ENCODE measurements around the gene C11orf21.
"Not testable (repeated sequence)": the region's sequence is repeated elsewhere in the genome, so short reads cannot be mapped to it uniquely, and the experiment has no call there.

C11orf21 gene

DNA sequence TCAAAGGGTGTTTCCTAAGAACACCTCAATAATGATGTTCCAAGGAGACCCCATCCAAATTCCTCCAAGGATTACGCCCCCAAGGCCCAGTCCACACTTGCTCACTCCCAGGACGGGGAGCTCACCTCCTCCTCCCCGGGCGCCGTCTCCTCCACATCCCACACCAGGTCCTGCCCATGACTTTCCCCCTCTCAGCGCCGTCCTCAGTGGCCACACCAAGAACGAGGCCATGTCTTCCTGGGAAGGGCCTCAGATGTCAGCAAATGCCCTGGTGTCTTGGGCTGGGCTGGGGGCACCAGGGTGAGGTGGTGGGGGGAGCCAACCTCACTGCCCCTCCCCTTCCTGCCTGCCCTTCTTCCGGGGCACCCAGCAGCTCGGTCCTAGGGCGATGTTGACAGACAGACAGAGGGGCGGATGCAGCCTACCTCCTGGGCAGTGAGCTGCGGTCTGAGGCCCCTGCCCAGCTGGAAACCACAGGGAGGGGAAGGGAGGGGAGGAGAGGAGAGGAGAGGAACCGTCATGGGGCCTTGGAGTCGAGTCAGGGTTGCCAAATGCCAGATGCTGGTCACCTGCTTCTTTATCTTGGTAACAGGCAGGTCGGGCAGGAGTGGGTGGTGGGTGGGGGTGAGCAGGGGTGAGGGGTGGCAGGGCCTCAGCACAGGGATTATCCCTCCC lies at the start of gene C11orf21, which contains the start of gene TSPAN32:
Gene C11orf21 (minus strand): TSS at position 288 of the 675 bp plus-strand sequence. CDS start 110 bp downstream, at position 178.
Gene TSPAN32 (plus strand): TSS at position 383 of the 675 bp plus-strand sequence. CDS start 137 bp downstream, at position 520.
- peak; percentile 85 for DNase-seq

DNA sequence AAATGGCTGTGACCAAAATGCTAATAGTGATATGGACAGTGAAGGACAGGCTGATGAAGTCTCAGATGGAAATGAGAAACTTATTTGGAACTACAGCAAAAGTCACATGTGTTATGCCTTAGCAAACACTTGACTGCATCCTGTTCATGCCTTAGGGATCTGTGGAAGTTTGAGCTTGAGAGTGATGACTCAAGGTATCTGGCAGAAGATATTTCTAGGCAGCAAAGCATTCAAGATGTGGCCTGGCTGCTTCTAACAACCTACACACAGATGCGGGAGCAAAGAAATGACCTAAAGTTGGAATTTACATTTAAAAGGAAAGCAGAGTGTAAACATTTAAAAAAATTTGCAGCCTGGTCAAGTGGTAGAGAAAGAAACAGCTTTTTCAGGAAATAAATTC lies 47.3 kb upstream of the C11orf21 start:
- DNase-seq, result no peak

DNA sequence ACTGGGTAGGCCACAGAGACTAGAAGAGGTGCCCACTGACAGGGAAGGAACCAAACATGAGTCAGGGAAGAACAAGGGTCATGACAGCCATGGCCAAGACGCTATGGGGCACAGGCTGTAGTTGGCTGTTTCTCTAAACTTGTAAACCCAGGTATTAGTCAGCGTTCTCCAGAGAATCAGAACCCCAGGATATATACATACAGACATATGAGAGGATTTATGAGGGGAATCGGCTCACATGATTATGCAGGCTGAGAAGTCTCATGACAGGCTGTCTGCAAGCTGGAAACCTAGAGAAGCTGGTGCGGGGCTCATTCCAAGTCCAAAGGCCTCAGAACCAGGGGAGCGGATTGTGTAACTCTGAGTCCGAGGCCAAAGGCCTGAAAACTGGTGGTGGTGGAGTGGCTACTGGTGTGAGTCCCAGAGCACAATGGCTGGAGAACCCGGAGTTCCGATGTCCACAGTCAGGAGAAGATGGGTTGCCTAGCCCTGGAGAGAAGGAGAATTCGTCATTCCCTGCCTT lies 45.7 kb upstream of the C11orf21 start:
- no peak for DNase-seq

- DNase-seq, result no peak
Observed at GRCh38 chr11:2346586-2347307, 45.0 kb upstream of the C11orf21 start.

DNA sequence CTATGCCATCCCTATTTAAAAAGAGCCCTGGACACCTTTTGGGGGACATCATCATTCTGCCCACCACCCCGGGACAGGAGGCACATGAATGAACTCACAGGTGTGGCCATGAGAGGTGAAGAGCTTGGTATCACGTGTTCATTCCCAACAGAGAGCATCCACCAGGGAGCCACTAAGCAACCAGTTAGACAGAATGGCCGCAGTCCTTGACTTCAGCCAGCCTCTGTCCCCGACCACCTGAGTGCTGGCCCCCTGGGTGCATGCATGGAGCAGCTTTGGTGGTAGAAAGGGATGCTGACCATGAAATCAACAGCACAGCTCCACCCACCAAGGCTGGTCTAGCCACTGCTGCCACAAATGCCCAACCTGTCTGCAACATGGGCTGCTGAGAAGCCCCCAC lies 44.3 kb upstream of the C11orf21 start:
- DNase-seq, result no peak

DNA sequence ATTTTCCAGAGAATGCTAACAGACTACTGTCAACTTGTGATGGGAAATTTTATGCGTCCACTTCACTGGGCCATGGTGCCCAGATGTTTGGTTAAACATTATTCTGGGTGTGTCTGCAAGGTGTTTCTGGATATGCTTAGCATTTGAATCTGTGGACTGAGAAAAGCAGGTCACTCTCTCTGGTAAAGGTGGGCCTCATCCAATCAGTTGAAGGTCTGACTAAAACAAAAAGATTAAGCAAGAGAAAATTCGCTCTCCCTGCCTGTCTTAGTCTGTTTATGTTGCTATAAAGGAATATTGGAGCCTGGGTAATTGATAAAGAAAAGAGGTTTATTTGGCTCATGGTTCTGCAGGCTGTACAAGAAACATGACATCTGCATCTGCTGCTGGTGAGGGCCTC lies 43.3 kb upstream of the C11orf21 start:
- no peak for DNase-seq

DNA sequence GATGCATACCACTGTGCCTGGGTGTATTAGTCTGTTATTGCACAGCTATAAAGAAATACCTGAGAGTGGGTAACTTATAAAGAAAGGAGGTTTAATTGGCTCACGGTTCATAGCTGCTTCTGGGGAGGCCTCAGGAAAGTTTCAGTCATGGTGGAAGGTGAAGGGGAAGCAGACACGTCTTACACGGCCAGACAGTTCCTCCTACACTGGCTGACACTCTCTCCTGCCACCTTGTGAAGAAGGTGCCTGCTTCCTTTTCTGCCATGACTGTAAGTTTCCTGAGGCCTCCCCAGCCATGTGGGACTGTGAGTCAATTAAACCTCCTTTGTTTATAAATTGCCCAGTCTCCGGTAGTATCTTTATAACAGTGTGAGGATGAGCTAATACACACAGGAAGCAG lies 41.8 kb upstream of the C11orf21 start:
- no peak for DNase-seq

- DNase-seq, result no peak
Observed at GRCh38 chr11:2342981-2343380, 41.3 kb upstream of the C11orf21 start.

DNA sequence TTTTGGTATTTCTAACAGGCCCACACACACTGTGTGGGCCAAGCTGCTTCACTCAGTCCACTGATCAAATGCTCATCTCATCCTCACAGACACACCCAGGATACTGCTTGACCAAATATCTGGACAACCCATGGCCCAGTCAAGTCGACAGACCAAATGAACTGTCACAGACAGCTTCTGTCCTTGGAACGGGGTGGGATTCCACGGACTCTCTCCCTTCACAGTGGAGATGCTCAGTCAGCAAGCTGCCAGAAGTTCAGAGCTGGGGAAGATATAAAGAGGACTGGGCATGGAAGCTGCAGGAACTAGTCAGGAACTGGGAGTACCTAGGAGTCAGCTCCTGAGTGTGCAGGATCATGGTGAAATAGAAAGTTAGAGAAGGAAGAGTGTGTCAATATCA lies 40.8 kb upstream of the C11orf21 start:
- no peak for DNase-seq

GRCh38 chr11:2338760-2339159 lies 37.0 kb upstream of the C11orf21 start:
- DNase-seq, result not testable (repeated sequence)

DNA sequence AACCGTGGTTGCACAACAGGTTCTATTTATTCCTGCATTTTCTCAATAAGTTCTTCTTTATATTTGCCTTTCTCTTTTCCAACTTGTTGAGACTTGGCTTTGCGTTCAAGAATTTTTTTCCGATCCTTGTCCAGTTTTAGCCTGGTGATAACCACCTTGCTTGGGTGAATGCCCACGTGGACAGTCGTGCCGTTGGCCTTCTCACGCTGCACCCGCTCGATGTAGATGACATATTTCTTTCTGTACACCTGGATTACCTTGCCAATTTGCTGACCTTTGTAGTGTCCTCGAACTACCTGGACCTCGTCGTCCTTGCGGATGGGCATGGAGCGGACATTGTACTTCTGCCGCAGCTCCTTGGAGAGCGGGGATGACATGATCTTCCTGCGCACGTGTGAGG lies 33.6 kb upstream of the C11orf21 start:
- not testable (repeated sequence) for DNase-seq

DNA sequence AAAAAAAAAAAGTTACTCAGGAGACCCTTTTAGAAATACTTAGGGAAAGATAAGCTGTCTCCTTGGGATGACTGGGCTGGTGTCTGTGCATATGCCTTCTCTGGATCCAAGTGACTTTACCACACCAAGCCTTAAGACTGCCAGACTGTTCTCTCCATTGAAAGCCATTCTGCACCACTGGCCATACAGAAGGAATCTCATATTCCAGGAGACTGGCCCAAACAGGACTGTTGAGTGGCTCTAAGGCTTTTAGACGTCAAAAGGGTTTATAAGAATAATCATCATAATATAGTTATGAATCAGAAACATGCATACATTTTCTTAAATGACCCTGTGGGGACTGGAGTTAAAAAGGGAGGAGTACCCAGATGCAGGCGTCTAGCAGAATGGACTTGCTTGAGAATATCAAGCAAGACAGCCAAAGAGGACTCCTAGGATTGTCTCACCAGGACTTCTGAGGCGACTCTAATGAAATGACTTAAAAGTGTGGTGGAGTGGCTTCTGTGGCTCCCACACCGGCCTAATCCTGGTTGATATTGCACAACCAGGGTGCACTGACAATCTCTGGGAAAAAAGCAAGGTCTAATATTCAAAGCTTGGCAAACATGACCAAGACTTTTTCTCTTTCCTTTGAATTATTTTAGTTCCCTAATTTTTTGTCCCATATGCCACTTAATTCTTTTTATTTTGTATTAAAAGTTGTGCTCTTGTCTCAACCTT lies 31.9 kb upstream of the C11orf21 start:
- DNase-seq, result not testable (repeated sequence)

DNA sequence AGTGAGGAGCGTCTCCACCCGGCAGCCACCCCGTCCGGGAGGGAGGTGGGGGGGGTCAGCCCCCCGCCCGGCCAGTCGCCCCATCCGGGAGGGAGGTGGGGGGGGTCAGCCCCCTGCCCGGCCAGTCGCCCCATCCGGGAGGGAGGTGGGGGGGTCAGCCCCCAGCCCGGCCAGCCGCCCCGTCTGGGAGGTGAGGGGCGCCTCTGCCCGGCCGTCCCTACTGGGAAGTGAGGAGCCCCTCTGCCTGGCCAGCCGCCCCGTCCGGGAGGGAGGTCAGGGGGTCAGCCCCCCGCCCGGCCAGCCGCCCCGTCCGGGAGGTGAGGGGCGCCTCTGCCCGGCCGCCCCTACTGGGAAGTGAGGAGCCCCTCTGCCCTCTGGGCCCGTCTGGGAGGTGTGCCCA lies 30.9 kb upstream of the C11orf21 start:
- DNase-seq, result not testable (repeated sequence)

DNA sequence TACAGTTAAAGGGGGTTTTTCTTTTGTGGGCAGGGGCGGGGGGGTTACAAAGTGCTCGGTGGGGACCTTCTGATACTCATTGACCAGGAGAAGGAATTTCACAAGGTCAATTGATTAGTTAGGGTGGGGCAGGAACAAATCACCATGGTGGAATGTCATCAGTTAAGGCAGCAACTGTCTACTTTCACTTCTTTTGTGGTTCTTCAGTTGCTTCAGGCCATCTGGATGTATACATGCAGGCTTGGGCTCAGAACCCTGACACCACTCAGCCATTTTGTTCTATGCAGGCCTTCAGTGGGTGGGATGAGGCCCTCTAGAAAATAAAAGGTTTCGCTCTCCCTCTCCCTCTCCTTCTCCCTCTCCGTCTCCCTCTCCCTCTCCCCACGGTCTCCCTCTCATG lies 29.7 kb upstream of the C11orf21 start:
- DNase-seq, result no peak

- DNase-seq, result no peak
Observed at GRCh38 chr11:2330696-2331095, 29.0 kb upstream of the C11orf21 start.

DNA sequence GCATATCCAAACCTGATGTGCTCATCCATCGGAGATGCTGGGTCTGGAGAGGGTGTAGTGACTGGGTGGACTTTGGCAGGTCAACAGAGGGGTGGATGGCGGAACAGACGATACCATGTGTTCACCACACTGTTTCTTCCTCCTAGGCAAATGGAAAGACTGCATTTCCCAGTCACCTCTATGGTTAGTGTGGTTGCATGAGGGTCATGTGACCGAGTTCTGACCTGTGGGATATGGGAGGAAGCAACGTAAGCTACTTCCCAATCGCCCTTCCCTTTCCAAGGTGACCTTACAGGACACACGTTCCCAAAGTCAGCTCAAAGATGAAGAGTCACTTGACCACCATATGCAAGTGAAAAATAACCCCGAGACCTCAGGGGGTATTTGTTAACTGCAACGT lies 27.8 kb upstream of the C11orf21 start:
- no peak for DNase-seq

DNA sequence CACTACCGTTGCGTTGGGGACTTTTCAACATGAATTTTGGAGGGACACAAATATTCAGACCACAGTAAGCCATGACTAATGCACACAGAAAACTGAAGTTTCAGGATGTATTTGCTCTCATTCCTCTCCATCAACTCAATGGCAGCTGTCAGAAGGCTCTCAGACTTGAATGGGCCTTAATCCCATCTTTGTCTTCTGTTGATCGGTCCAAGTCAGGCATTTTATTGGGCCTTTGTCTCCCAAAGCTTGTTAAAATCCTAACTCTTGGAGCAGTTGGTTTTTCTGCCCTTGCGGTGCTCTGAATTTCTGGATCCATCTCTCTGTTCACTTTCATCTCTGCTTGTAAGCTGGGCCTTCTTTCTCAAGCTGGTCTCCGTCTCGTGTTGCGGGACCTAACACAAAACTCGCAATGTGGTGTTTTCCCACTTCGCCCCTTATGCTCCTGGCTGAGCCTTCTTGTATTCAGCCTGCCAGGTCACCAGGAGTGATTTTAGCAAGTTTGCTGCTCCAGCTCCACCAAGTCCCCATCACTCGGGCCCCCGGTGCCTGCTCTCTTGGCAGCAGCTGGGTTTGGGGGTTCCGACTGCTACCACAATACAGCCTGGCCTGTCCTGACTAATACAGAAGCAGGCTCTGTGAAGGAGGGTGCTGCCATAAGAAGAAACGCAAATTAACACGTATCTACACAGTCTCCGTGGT lies 27.1 kb upstream of the C11orf21 start:
- DNase-seq, result no peak

GRCh38 chr11:2328021-2328420 lies 26.3 kb upstream of the C11orf21 start:
- DNase-seq, result no peak

DNA sequence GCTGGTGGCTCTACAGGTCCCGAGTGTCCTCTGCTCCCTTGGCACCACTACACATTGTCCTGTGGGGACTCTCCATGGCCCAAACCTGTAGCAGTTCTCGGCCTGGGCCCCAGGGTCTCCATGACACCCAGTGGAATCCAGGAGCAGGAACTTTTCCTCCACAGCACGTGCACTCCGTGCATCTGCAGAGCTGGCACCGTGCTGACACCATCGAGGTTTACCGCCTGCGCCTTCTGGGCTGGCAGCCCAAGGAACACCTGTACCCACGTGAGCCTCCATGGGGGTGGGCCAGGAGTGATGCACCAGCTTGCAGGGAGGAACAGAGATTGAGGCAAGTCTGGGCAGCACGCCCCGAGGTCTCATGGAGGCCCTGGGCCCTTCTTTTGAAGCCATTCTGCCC lies 25.3 kb upstream of the C11orf21 start:
- no peak for DNase-seq

- DNase-seq, result no peak
Observed at GRCh38 chr11:2325719-2326118, 24.0 kb upstream of the C11orf21 start.

- DNase-seq, result no peak
Observed at GRCh38 chr11:2325123-2325522, 23.4 kb upstream of the C11orf21 start.

GRCh38 chr11:2321311-2321683 lies 19.6 kb upstream of the C11orf21 start:
- no peak for DNase-seq

All from KG1 (cell line).